GM21367 (cell line): ENCODE results near the gene ZNF37A.
"Not testable (repeated sequence)": the region's sequence is repeated elsewhere in the genome, so short reads cannot be mapped to it uniquely, and the experiment has no call there.

Experiments
- ATAC-seq: cut with Tn5 transposase; IDR thresholded peaks from one replicate; pipeline ENCODE4 v1.9.1; 2021; ENCODE audit not compliant: unreplicated experiment

The ZNF37A gene

DNA sequence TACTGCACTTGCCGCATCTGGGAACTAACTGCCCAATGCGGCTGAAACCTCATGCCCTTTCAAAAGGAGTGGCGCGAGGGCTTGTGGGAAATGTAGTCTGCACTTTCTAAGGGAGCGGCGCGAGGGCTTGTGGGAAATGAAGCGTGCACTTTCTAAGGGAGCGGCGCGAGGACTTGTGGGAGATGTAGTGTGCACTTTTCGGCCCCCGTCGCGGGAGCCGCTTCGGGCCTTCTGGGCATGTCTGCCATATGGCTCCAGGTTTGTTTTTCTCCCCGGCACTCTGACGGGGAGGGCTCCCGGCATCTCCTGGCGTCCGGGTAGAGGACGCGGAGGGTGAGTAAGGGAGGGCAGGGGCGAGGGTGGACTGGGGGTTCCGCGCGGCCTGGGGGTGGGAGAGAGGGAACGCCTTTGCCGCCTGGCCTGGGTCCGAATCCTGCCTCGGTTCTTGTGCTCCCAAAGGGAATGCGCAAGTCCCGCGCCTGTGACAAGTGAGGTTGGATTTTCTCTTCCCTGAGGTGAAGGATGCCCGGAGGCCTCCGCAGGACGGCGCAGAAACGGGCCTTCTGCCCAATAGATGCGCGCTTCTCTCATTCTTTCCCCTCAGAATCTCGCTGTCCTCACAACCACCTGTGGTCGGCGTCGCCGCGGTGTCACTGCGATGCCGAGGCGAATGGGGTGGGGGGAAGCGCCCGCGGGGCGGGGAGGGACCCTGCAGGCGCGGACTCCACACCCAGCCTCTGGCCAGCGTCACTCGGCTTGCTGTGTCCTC lies at the start of gene ZNF37A:
TSS of gene ZNF37A (plus strand) at position 180 of the 769 bp plus-strand sequence. CDS start 2,281 bp downstream, outside the sequence.
- peak; percentile 97 for ATAC-seq

DNA sequence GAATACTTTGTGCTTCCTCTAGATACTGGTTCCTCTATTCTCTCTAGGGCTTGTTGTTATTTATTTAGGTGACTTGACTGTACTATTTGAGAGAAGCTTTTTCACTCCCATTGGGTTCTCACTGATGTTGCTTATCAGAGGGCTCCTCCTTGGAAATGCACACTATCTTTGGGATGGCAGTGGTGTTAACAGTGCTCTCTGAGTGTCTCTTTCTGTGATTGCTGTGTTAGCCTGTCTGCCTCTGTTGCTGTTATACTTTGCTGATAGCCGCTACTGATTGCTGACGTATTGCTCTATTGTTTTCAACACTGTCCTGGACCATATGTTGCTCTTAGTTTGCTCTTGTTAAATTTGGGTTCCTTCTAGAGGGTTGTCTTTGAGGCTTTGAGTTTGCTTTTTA lies 49.0 kb upstream of the ZNF37A start:
- ATAC-seq = no peak

- ATAC-seq = no peak
These were observed 46.5 kb upstream of the ZNF37A start for GRCh38 chr10:38047666-38048065.

DNA sequence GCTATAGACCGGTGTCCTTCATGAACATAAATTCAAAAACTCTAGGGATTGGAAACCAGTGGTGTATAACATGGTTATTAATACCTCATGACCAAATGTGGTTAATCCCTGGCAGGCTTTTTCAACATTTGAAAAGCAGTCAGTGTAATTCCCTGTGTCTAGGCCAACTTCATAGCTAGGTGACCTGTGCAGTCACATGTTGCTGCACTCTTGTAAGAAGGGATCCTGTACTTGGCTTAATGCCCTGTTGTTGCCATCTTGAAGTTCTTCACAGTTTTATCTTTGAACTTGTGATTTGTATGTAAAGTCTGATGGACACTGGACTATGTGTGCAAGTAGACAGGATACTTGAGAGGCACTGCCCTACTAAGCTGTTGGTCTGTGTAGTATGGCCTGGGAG lies 43.9 kb upstream of the ZNF37A start:
- no peak for ATAC-seq

DNA sequence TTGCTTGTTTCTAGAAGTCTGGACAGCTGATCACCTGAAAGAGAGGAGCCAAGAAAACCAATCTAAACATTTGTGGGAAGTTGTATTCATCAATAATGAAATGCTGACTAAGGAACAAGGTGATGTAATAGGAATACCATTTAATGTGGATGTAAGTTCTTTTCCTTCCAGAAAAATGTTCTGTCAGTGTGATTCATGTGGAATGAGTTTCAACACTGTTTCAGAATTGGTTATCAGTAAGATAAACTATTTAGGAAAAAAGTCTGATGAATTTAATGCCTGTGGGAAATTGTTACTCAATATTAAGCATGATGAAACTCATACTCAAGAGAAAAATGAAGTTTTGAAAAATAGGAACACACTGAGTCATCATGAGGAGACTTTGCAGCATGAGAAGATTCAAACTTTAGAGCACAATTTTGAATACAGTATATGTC lies 39.8 kb upstream of the ZNF37A start:
- no peak for ATAC-seq

GRCh38 chr10:38055274-38055894 lies 38.8 kb upstream of the ZNF37A start:
- ATAC-seq = not testable (repeated sequence)

GRCh38 chr10:38069663-38070062 lies 24.5 kb upstream of the ZNF37A start:
- ATAC-seq = not testable (repeated sequence)

- ATAC-seq = no peak
These were observed 23.6 kb upstream of the ZNF37A start for GRCh38 chr10:38070501-38070900.

- ATAC-seq = no peak
These were observed 21.6 kb upstream of the ZNF37A start for GRCh38 chr10:38072552-38072951.

- no peak for ATAC-seq
These were observed 17.4 kb upstream of the ZNF37A start for GRCh38 chr10:38076687-38077086.

- not testable (repeated sequence) for ATAC-seq
These were observed 819 bp upstream of the ZNF37A start for GRCh38 chr10:38093318-38093717.

GRCh38 chr10:38093816-38094157 lies 350 bp upstream of the ZNF37A start:
- peak; percentile 14 for ATAC-seq

- ATAC-seq = no peak
These were observed 914 bp downstream of the ZNF37A start for GRCh38 chr10:38094927-38095574.

- no peak for ATAC-seq
These were observed 8.7 kb downstream of the ZNF37A start for GRCh38 chr10:38102880-38103279.

GRCh38 chr10:38103756-38104155 lies 9.6 kb downstream of the ZNF37A start:
- no peak for ATAC-seq

DNA sequence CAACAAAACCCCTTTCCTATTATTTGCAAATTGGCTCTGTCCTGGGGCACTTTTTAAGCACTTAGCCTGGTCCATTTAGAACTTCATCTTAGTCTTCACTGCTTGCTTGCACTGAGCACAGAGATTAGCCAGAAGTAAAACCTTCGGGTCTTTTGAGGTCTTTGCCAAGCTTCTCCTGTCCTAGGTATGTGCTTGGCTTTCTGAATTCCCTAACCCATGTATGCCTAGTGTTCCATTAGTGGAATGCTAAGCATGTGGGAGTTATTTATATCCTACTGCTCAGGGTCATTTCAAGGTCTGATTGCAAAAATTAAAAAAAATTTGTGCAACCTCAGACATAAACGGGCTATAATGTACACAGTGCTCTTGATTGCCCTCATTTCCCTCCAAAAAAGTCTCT lies 18.0 kb downstream of the ZNF37A start:
- ATAC-seq = no peak

- ATAC-seq = no peak
These were observed 24.1 kb downstream of the ZNF37A start for GRCh38 chr10:38118072-38118807.

- ATAC-seq = no peak
These were observed 24.9 kb downstream of the ZNF37A start for GRCh38 chr10:38119038-38119437.

DNA sequence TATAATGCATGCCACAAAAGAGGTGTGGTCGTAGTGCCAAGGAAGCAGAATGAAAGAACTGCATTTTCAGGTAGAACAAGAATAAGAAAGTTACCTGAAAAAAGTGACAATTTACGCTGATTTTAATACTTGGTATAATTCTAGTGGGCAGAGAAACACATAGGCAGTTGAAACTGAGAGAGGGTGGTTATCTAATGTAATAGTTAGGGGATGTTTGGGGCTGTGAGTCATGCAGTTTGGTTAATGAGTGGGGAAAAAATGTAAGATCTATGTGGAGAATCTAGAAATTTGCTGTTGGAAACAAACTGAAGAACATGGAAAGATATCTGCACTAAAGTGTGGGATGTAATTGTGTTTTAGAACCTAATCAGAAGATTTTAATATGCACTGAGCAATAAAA lies 33.7 kb downstream of the ZNF37A start:
- no peak for ATAC-seq

DNA sequence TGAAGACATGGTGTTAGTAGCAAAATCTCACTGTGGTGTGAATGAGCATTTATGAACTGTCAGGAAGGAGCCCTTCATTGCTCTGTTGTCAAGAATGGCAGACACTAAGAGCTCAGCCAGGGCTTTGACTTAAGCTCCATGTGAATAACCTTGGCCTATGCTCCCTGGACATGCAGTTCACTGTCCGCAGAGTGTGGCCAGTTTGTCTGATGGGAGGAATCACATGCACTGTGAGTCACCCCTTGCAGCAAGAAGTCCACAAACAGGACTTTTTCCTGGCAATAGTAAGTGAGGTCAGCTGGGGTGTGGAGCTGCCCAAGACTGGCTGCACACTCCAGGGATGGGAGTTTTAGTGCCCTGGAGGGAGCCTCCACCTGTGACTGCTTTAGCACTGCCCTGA lies 49.5 kb downstream of the ZNF37A start:
- ATAC-seq = no peak

DNA sequence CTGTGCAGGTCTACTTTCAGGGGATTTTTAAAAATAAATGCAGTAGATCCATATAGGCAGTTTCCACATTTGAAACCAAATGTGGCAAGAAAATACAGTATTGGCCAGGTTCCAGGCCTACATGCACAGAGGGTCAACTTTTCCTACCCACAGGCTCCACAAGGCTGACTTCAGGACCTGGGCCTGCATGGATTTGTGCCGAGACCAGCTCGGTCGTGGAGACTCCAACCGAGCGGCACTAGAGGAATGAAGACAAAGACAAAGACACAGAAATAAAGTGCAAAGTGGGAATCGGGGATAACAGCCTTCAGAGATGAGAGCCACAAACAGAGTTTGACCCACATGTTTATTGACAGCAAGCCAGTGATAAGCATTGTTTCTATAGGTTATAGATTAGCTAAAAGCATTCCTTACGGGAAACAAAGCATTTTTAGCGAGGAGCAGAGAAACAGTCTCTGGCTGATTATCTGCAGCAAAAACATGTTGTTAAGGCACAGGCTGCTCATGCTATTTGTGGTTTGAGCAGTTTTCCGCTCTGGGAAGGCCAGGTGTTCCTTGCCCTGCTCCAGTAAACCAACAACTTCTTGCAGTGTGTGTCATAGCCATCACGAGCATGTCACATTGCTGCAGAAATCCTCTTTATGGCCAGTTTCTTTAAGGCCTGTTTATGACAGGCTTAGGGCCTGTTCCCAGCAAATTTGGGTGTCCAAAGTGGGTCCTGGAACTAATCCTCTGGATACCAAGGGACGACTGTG lies 52.6 kb downstream of the ZNF37A start:
- no peak for ATAC-seq
